Astrocyte of the hippocampus (primary cell): ENCODE data around the gene TMEM233.
A peak's percentile ranks its signal among the peaks of the same experiment; 100 is the strongest.
"Not testable (repeated sequence)": the region's sequence is repeated elsewhere in the genome, so short reads cannot be mapped to it uniquely, and the experiment has no call there.

Experiments
- DNase-seq: peaks from one replicate; pipeline ENCODE4 v3.0.0; 2011; ENCODE audit warnings: low read depth, low spot score

TMEM233 gene

GRCh38 chr12:119609358-119609757, 15.8 kb downstream of the TMEM233 start:
- no peak for DNase-seq

DNA sequence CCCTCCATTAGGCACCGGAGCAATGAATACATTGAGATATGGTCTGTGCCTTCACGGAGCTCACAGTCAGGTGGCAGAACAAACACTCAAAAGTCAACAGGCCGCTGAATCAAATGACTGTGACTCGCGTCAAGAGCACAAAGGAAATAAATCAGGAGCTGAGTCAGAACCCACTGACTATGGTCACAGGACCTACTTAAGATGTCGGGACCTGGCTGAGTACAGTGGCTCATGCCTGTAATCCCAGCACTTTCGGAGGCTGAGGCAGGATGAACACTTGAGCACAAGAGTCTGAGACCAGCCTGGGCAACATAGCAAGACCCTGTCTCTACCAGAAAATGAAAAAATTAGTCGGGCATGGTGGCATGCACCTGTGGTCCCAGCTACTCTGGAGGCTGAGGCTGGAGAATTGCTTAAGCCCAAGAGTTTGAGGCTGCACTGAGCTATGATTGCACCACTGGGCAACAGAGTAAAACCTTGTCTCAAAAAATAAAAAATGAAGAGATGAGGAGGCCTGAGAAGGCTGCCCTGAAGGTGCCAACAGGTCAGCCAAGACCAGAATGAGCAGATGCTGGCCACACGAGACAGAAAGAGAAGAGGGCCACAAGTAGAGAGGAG, 19.9 kb downstream of the TMEM233 start:
- DNase-seq = peak; percentile 23

DNA sequence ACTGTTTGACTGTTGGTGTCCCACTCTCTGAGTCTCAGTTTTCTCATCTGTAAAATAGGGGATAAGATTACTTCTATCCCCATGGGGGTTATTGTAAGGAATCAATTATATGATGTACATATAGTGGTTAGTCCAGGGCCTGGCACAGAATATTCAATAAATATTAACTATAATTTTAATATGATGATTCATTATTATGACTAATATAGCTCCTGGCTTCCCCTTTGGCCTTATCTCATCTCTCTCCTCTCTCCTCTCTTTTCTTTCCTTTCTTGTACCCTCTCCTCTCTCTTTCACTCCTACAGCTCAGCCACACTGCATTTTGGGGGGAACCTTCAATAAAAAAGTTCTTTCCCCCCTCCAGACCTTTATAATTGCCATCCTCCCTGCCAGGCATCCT, 21.1 kb downstream of the TMEM233 start:
- no peak for DNase-seq

GRCh38 chr12:119615518-119616475, 22.2 kb downstream of the TMEM233 start:
- no peak for DNase-seq

- not testable (repeated sequence) for DNase-seq
Measured at GRCh38 chr12:119618328-119618896, 24.8 kb downstream of the TMEM233 start.

DNA sequence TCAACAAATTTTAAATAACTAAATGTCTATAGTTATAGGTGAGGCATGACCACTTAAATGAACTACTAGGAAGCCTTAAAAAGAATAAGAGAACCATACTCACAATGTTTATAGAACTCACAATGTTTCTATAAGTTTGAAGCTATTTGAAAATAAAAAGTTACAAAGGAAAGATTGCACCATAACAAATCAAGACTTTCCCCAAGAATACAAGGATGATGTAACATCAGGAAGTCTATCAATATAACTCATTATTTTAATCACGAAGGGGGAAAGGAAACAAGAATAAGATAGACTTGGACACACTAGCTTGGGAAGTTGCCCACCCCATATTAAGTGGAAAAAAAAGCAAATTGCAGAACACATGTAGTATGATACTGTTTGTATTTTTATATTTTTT, 26.9 kb downstream of the TMEM233 start:
- no peak for DNase-seq

DNA sequence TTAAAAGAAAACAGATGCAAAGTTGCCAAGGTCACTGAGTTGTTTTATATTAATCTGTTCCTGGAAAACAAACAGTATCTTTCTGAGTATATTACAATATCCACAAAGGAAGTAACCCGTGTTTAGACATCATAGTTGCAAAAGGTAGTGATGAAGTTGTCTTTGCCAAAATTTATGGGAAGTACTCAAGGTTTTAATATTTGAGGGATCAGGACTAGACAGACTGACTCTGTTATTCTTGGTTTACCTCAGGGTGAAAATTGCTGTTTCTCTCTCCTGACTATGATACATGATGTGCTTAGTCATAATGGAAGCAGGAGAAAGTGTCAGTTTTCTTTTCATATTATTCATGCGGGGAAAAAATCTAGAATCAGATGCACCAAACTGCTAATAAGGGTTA, 28.3 kb downstream of the TMEM233 start:
- no peak for DNase-seq

- no peak for DNase-seq
Measured at GRCh38 chr12:119624966-119625365, 31.4 kb downstream of the TMEM233 start.

DNA sequence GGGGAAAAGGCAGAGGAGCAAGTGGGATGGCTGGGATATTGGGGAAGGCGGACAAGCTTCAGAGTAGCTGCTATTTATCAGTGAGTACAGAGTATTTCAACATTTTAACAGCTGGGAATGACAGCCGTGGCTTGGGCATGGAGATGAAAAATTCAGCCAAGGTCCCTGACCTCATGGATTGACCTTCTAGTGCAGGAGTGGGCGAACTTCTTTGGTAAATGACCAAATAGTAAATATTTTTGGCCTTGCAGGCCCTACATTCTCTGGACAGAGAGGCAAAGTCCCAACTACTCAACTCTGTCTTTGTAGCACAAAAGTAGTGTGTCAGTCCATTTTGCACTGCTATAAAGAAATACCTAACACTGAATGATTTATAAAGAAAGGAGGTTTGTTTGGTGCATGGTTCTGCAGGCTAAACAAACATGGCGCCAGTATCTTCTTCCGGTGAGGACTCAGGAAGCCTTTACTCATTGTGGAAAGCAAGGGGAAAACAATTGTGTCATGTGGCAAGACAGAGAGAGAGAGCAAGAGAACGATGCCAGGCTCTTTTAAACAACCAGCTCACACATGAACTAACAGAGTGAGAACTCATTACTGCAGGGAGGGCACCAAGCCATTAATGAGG, 33.6 kb downstream of the TMEM233 start:
- DNase-seq = no peak

- no peak for DNase-seq
Measured at GRCh38 chr12:119627686-119628085, 34.1 kb downstream of the TMEM233 start.

- DNase-seq = no peak
Measured at GRCh38 chr12:119630223-119630780, 36.7 kb downstream of the TMEM233 start.

DNA sequence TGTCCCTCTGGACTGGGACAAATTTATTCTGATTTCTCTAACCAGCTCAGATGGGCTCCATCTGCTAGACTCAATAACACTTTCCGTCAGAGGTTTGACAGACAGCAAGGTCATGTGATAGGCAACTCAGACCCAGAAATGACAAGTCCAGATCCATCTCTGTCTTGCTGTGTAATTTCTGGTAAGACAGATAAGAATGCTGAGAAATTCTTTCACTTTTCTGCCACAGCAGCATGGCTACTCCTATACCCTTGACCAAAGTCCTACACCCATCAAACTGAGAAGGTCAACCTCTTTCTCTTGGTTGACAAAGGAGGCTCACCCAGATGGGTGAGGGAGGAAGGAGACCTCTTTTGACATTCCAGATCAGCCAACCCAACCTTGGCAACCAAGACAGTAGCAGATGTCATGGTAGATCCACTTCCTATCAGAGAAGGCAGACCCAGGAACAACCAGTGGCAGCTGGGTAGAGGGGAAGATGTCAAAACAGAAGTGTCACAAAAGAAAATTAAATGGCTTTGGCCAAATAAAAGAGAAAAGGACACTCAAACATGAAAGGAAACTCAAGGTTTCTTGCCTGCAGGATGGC, 37.5 kb downstream of the TMEM233 start:
- no peak for DNase-seq

DNA sequence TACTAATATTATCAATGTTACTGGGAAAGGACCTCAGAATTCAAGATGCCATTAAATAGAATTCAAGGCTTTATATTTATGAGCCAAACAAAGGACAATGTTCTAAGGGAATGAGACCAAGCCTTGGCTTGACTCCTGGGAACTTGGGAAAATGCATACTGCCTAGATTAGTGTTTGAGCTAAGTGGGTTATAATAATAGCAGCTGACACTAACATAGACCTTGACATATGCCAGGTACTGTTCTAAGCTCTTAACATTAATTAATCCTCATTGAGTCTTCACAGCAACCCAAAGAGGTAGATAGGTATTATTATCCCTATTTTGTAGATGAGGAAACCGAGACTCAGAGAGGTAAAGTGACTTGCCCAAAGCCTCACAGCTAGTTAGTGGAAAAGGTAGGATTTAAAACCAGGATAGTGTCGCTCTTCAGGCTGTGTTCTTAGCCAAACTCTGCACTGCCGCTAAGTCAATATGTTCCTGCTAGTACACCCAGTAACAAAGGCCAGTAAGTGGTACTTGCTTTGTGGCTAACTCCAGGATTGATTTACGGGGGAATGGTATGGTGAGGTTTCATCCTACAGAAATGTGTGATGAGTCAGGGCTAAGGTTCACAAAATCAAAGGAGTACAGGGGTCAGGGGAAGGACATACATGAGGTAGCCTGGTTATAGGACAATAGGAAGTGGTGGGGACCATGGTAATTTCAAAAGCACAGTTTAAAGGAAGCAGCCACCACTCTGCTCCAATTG, 38.5 kb downstream of the TMEM233 start:
- DNase-seq = peak; percentile 26

GRCh38 chr12:119634743-119635142, 41.2 kb downstream of the TMEM233 start:
- DNase-seq = no peak

- no peak for DNase-seq
Measured at GRCh38 chr12:119642986-119643385, 49.4 kb downstream of the TMEM233 start.

- DNase-seq = no peak
Measured at GRCh38 chr12:119644930-119645329, 51.4 kb downstream of the TMEM233 start.

DNA sequence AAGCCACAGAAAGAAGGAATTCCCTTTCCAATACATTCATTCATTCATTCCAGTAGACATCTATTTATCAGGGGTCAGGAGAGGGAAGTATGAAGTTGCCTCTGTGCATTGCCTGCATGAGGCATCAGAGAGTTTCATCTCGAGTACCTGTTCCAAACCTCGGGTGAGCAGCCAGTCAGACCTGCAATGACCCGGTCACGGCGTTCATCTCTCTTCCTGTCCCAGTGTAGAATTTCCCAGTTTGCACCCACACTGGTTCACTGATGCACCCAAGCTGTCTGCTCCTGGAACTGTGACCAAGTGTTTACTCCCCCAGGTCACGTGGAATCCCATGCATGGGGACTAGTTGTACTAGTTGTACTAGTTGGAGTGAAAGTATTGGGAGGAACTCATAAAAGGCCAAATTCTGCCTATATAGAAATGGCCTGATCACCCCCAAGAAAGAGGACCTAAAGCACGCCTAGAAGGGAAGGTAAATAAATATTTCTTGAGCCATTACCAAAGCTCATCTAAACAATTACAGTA, 52.0 kb downstream of the TMEM233 start:
- no peak for DNase-seq

- DNase-seq = no peak
Measured at GRCh38 chr12:119649202-119649808, 55.7 kb downstream of the TMEM233 start.

DNA sequence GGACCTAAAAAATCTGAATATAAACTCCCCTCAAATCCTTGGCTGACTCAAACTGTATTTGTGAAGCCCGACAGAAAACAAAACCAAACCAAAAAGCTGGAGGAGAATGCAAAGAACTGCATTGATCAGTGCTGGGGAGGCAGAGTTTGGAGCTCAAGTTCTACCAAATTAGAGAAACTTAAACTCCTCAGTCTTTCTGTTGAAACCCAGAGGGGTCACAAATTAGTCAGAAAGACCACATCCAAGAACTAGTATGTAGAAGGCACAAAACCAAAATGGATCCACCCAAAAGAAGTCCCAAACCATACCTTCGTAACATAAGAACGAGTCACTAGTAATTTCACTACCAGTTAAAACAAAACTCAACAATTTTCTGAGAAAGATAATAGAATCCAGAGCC, 59.1 kb downstream of the TMEM233 start:
- DNase-seq = no peak

DNA sequence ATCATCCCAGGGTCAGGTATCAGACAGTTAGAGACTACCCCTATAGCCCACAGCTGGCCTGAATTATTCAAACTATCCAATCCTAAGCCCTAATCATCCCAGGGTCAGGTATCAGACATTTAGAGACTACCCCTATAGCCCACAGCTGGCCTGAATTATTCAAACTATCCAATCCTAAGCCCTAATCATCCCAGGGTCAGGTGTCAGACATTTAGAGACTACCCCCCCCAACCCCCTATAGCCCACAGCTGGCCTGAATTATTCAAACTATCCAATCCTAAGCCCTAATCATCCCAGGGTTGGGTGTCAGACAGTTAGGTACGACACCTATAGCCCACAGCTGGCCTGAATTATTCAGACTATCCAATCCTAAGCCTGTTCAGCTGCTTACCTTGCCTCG, 63.4 kb downstream of the TMEM233 start:
- not testable (repeated sequence) for DNase-seq
